T-helper 1 cell (primary cell): ENCODE results near the gene AK2.
"Not testable (repeated sequence)": the region's sequence is repeated elsewhere in the genome, so short reads cannot be mapped to it uniquely, and the experiment has no call there.

ENCODE experiments used
- DNase-seq, 5 donors: peaks; one replicate each; pipeline ENCODE4 v3.0.0-alpha.2; 2012 to 2020

AK2 gene

GRCh38 chr1:33050221-33051076, 13.8 kb upstream of the AK2 start:
- DNase-seq, result no peak

GRCh38 chr1:33049371-33049770, 12.7 kb upstream of the AK2 start:
- DNase-seq, result no peak

GRCh38 chr1:33048426-33048825, 11.7 kb upstream of the AK2 start:
- no peak for DNase-seq

DNA sequence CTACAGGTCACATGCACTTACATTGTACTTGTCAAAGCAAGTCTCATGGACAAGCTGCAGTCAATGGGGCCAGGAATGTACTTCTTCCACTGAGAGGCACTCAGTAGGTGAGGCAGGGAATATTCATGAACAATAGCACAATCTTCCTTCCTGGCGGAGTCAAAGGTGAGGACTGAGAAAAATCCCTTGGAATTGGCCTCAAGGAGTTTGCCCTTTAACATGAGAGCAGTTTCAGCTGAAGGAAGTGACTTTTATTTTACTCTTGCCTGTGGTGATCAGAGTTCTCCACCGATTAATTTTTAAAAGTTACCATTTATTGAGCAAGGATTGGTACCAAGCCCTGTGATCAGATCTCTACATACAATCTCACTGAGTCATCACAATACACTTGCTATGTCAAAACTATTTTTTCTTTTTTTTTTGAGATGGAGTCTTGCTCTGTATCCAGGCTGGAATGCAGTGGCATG, 11.2 kb upstream of the AK2 start:
- DNase-seq, result no peak

DNA sequence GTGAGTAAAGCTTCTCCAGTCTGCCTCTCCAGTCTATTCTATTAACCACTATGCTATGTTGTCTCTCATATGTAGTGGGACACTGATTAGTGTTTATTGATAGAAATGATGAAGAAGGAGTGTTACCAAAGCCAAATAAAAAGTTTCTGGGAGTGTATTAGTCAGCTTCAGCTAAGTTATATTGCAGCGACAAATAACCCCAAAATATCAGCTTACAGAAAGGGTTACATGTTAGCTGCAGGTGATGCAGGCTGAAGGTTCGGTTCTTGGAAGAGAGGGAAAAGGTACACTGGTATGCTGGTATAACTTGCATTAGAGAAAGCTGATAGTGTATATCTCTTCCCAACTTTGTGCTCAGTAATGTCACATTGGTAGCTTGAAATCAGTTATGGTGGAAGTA, 10.6 kb upstream of the AK2 start:
- no peak for DNase-seq

DNA sequence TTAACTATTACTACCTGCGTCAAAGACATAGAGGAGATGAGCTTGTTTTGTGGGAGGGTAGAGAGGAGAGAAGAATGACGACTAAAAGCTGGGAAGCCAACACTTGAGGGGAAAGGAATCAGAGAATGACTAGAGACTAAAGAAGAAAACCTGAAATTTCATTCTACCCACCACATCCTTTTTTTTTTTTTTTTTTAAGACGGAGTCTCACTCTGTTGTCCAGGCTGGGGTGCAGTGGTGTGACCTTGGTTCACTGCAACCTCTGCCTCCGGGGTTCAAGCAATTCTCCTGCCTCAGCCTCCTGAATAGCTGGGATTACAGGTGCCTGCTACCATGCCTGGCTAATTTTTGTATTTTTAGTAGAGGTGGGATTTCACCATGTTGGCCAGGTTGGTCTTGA, 9.6 kb upstream of the AK2 start:
- not testable (repeated sequence) for DNase-seq

DNA sequence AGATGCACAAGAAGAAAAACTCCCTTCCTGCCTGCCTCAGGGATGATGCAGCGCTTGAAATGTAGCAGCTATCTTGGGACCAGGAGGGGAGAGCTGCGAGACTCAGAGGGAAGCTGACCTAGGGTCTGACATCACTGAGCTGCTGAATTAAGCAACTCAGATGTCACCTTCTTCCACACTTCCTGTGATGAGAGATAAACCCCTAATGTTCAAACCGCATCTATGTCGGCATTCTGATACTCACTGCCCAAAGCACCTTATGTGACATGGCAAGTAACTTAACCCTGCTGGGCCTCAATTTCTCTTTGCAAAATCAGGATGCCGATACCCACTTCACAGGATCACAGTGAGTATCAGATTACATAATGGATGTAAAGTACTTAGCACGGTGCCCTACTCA, 9.1 kb upstream of the AK2 start:
- DNase-seq, result peak in 1 of 5 donors; percentile 46

- no peak for DNase-seq
Observed at GRCh38 chr1:33045246-33045645, 8.6 kb upstream of the AK2 start.

GRCh38 chr1:33043267-33044092, 6.8 kb upstream of the AK2 start:
- DNase-seq, result no peak

DNA sequence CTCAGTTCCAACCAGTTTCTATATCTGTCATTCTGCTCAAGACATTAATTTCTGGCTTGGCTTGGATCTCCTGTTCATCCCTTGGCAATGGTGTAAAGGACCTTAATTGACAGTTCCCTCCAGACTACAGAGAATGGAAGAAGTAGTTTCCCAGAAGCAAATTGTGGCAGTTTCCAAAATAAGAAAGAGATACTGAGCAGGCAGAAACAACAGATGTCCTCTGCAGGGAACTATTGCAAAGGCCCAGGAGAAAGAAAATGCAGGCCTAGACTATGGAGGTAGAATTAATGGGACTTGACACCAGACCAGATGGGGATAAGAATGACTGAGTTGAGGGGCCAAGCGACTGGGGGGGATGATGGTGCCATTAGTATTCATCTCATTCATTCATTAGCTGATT, 6.1 kb upstream of the AK2 start:
- DNase-seq, result no peak

DNA sequence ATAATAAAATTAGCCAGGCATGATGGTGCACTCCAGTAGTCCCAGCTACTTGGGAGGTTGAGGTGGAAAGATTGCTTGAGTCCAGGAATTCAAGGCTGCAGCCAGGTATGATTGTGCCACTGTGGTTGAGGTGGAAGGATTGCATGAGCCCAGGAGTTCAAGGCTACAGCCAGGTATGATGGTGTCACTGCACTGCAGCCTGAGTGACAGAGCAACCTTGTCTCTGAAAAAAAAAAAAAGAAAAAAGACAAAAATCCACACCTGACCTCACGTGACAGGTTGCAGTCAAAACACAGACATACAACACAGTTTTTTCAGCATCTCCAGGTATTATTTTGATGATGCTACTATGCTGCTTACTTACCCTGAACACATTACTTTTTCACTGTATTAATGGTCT, 4.3 kb upstream of the AK2 start:
- DNase-seq, result no peak

DNA sequence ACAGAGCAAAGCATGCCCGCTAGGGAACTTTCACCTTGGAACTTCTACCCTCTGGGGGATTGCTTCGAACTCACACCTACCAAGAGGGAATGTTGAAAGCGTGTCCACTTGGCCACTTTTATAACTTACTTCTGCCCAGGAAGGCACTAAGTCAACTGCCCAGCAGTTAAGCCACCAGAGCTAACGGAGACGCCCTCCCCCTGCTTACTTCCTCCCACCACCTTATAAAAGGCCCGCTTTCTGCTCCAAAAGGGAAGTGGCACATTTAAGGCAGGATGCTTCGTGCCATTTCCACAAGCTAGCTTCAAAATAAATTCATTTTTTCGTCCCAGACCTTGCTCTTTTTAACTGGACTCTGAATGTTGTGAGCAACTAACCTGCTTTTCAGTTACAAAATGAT, 3.2 kb upstream of the AK2 start:
- DNase-seq, result no peak

GRCh38 chr1:33036051-33036525, 595 bp downstream of the AK2 start:
- no peak for DNase-seq

DNA sequence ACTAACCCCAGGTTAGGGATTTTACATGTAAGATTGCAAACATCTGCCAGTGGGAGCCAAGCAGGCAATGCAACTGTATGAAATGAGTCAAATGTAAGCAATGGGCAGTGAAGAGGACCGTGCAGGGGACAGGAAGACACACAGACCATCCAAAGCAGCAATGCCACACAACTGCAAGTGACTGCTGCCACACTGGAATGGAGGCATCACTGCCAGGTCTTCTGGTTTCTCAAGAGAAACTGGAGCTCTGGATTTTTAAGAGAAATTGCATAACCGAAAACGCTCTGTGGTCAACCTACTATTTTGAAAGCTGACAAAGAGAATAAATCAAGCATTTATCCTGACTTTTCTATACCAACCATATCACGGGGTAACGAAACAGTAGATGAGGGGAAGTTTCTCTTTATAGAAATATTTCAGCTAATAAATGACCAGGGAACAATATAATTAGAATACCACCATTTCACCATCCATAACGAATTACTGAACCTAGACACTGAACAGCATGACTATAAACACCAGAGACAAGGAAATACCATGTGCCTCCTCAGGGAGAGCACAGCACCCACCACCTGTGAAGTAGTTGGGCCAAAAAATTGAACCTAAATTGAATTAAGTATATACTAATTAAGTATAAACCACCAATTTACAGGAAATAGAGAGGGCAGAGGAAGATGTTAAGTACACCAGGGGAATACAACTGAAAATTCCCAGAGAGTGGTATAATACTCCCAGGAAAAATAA, 4.4 kb downstream of the AK2 start:
- DNase-seq, result no peak

DNA sequence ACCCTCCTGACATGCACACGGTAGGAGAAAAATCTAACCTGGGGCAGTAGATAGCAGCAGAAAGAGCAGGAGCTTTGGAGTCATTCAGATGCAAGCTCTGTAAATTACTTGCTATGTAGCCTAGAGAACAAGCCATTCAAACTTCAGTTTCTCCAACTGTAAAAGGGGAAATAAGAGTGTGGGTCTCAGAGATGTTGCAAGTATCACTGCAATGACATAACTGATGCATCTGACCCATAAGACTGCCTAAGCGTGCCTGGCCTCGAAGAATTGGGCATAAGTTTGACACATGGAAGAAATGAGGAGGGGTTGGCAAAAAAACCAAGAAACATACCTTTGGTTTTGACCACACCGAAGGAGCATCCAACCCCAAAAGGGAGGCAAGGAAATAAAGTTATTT, 5.2 kb downstream of the AK2 start:
- DNase-seq, result no peak

DNA sequence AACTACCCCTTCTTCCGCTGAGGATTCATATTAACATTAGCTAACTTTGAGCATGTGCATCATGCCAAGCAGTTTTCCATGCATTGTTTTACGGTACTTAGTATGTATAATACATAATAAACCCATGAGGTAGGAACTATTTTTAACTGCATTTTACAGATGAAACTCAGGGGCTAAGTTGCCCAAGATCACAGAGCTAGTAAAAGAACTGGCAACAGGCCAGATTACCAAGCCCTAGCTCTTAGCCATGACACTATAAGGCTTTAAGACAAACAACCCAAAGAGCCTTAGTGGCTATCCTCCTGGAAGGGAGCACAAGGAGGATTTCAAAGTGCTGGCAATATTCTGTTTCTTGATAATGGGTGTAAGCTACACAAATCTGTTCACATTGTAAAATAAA, 6.1 kb downstream of the AK2 start:
- no peak for DNase-seq

DNA sequence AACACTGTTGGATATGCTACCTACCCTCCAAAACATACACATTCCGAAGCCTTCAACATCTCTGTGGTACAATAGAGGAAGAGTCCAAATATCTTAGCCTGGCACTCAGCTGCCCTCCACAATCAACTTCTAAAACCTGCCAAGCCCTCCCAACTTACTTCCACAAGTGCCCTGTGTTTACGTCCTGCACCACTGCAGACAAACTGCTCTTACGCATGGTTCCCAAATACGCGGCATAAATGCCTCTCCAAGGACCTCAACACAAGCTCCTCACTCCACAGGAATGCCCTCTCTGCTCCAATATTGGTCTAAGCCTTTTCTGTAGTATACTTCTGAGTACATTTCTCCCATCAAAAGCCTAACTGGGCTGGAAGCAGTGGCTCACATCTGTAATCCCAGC, 6.8 kb downstream of the AK2 start:
- no peak for DNase-seq

GRCh38 chr1:33029209-33029608, 7.5 kb downstream of the AK2 start:
- no peak for DNase-seq

- DNase-seq, result no peak
Observed at GRCh38 chr1:33025761-33026160, 10.9 kb downstream of the AK2 start.

GRCh38 chr1:33025180-33025569, 11.5 kb downstream of the AK2 start:
- no peak for DNase-seq

DNA sequence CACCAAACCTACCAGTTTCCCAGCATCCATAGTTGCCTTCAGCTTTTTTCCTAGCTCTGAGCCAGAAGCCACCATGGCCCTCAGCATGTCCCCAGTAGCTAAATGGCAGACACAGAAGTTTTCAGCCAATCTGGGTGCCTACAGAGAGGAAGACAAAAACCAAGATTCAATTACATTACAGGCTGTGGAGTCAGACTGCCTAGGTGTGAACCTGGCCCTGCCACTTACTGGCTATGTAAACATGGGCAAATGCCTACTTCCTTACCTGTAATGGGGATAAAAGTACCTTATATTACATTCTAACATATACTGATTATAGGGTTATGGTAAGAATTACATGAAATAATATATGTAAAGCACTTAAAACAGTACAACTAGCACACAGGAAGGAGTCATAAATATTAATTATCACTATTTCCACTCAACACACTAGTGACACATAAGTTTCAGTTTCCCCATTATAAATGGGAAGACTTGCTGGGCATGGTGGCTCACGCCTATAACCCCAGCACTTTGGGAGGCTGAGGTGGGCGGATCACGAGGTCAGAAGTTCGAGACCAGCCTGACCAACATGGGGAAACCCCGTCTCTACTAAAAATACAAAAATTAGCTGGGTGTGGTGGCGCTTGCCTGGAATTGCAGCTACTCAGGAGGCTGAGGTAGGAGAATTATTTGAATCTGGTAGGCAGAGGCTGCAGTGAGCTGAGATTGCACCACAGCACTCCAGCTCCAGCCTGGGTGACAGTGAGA, 12.1 kb downstream of the AK2 start:
- peak in 1 of 5 donors; percentile 30 for DNase-seq

DNA sequence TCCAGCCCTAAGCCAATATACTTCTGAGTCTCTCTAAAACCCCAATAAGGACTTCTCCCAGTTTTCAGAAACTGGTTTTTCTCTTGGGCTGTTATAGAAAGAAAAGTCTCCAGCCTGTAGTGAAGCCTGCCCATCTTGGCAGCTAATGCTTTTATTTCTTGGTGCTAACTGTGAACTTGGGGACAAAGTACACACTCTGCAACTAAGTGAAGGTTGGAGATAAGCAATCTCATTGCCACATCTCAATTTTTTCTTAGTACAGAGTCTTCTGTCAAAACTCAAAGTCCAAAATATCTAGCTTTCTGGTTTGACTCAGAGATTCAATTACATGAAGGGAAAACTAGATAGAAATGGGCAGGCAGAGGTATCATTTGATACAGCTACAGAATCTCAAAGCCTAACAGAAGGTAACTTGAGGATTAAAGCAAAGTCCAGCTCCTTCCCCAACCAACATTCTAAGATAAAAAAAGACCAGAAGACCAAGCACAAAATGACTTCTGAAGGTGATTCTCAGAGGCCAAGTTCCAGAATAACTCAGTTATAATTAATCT, 14.0 kb downstream of the AK2 start:
- no peak for DNase-seq
